Type B pancreatic cell (in vitro differentiated cells): ENCODE measurements around the gene NEK6. TPM values are rescaled to one million over a fixed set of nuclear protein-coding genes. Genes with fewer than 3 reads are reported as not detected.

Experiments
- DNase-seq: peaks from one replicate; pipeline ENCODE4 v3.0.0; 2021; ENCODE audit warnings: mixed read lengths; ENCODE audit not compliant: unreplicated experiment; ENCODE audit errors: extremely low spot score
- H3K27ac Mint-ChIP-seq: 2 replicates; pipeline ENCODE4 v1.8.0; 2021; ENCODE audit warnings: mild to moderate bottlenecking, mixed read lengths
- H3K27me3 Mint-ChIP-seq: 2 replicates; pipeline ENCODE4 v1.8.0; 2021; ENCODE audit warnings: mixed read lengths
- H3K36me3 Mint-ChIP-seq: 2 replicates; pipeline ENCODE4 v1.8.0; 2021; ENCODE audit warnings: mixed read lengths
- H3K4me1 Mint-ChIP-seq: one replicate; pipeline ENCODE4 v1.8.0; 2021; ENCODE audit warnings: mixed read lengths; ENCODE audit not compliant: unreplicated experiment
- H3K4me3 Mint-ChIP-seq: 2 replicates; pipeline ENCODE4 v1.8.0; 2021; ENCODE audit warnings: mild to moderate bottlenecking, mixed read lengths
- H3K9me3 Mint-ChIP-seq: 2 replicates; pipeline ENCODE4 v1.8.0; 2021; ENCODE audit warnings: mixed read lengths
- total RNA-seq: library from RNA; stranded (reverse); gene quantifications from 2 replicates; pipeline ENCODE4 v1.2.1, GENCODE V29; 2021; ENCODE audit warnings: low replicate concordance
- TF ChIP-seq, protein P1 (sequence below): fragments of 200-600 bp; sonication (generic); conservative IDR thresholded peaks from 2 replicates; pipeline ENCODE4 v1.5.0; 2021; ENCODE audit warnings: antibody characterized with exemption, mild to moderate bottlenecking

Gene NEK6
- total RNA-seq, 1 donor from 2014 or later = 19.3 TPM

DNA sequence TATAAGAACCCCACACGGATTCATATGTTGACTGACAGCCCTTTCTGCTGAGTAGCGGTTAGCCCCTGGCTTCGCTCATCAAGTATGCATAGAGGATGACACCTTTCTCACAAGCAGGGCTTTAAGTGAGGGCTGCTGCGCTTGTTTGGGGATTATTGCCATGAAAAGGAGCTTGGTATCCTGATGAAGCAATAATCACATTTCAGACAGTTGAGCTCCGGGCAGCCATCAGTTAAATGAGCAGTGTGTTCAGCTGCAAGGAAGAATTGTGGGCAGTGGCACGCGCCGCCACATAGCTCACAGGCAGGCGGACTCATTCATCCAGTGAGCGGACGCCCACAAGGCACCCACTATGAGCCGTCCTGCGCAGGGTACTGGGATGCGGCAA, 77.6 kb downstream of the NEK6 start:
- Mint-ChIP-seq H3K27ac (no peak overlapping the region), H3K27me3 (peaks cover 4% of the 10 kb centered on the region), H3K4me1 (no peaks in the 10 kb centered on the region), H3K9me3 (no peaks in the 10 kb centered on the region), H3K36me3 (peaks cover 13% of the 10 kb centered on the region), H3K4me3 (no peak overlapping the region)
- TF ChIP-seq, protein P1, sequence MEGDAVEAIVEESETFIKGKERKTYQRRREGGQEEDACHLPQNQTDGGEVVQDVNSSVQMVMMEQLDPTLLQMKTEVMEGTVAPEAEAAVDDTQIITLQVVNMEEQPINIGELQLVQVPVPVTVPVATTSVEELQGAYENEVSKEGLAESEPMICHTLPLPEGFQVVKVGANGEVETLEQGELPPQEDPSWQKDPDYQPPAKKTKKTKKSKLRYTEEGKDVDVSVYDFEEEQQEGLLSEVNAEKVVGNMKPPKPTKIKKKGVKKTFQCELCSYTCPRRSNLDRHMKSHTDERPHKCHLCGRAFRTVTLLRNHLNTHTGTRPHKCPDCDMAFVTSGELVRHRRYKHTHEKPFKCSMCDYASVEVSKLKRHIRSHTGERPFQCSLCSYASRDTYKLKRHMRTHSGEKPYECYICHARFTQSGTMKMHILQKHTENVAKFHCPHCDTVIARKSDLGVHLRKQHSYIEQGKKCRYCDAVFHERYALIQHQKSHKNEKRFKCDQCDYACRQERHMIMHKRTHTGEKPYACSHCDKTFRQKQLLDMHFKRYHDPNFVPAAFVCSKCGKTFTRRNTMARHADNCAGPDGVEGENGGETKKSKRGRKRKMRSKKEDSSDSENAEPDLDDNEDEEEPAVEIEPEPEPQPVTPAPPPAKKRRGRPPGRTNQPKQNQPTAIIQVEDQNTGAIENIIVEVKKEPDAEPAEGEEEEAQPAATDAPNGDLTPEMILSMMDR = no peak
- no peak for DNase-seq

DNA sequence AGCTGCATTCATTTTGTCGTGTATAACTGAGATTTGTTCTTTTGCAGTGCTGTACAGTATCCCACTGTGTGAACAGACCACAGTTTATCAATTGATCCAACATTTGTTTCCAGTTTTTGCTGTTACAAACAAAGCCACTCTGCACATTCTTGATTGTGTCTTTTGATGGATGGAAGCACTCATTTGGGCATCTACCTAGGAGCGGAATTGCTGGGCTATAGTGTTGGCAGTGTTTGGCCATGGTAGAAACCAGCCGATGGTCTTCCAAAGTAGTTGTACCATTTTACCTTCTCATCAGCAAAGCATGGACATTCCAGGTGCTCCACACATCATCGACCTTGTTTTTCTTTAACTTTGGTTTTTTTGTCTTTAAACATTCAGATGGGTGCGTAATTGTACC, 79.8 kb downstream of the NEK6 start:
- TF ChIP-seq, protein P1 = no peak
- peaks cover 13% of the 10 kb centered on the region for H3K36me3 Mint-ChIP-seq
- no peaks in the 10 kb centered on the region for H3K4me1 Mint-ChIP-seq
- no peaks in the 10 kb centered on the region for H3K9me3 Mint-ChIP-seq
- DNase-seq = no peak
- peaks cover 4% of the 10 kb centered on the region for H3K27me3 Mint-ChIP-seq
- H3K27ac Mint-ChIP-seq = no peak overlapping the region
- H3K4me3 Mint-ChIP-seq = no peak overlapping the region

DNA sequence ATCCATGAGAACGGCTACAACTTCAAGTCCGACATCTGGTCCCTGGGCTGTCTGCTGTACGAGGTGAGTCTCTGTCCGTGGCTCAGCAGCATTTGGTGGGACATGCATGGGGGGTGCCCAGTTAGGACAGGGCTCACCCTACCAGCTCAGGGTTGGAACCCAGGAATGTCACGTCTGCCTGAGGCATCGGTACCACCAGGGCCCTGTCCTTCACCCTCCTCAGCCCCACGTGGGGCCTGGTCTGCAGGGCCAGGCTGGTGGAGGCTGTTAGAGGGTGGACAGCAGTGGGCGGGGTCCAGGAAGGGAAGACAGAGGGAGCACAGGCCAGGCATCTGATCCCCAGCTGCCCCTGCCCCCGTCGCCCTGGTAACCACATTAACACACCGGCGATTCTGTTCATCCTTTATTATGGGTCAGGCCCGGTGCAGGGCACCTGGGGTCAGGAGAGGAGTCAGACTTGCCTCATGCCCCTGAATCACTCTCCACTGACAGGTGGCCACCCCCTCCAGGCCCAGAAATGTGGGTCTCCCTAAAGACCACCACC, 81.9 kb downstream of the NEK6 start:
- Mint-ChIP-seq H3K4me1 (no peaks in the 10 kb centered on the region), H3K27ac (no peak overlapping the region), H3K9me3 (no peaks in the 10 kb centered on the region), H3K36me3 (peaks cover 10% of the 10 kb centered on the region), H3K4me3 (no peak overlapping the region), H3K27me3 (no peaks in the 10 kb centered on the region)
- TF ChIP-seq, protein P1 = no peak
- no peak for DNase-seq

DNA sequence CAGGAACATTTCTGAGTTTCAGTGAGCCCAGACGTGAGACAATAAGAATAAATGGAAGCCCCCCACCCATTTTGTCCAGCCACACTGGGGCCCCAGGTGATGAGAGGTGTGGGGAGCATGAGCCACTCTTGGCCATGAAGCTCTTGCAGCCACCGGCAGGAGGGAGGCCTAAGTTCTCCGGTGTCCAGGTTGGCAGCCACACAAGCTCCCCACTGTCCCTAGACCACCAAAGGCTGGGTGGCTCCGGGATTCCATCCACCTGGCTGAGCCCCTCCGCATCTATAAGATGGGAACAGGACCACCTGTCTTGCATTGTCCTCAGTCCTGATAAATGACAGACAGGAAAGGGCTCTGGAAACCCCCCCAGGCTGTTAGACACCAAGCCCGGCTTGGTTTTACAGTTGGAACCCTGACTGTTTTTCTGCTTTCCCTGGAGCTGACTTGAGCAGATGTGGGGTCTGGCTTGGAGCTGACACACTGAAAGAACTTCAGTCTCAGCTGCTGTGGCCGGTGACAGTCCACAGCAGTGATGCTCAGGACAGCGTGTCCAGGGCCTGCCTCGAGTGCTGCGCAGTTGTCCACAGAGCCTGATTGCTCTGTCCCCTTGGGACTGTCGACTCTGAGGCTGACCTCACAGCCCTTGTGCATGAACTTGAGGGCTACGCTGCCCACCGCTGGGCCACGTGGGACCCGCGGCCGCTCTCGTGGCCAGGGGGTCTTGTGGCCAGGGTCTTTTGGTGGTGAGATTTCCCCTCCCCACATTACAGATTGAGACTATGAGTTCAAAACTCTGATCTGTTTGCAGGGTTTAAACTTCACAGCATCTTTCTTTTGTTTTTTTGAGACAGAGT, 82.7 kb downstream of the NEK6 start:
- H3K4me1 Mint-ChIP-seq = no peaks in the 10 kb centered on the region
- H3K36me3 Mint-ChIP-seq = peaks cover 10% of the 10 kb centered on the region
- no peaks in the 10 kb centered on the region for H3K9me3 Mint-ChIP-seq
- no peak overlapping the region for H3K4me3 Mint-ChIP-seq
- TF ChIP-seq, protein P1 = no peak
- no peak overlapping the region for H3K27ac Mint-ChIP-seq
- no peaks in the 10 kb centered on the region for H3K27me3 Mint-ChIP-seq
- DNase-seq = no peak

DNA sequence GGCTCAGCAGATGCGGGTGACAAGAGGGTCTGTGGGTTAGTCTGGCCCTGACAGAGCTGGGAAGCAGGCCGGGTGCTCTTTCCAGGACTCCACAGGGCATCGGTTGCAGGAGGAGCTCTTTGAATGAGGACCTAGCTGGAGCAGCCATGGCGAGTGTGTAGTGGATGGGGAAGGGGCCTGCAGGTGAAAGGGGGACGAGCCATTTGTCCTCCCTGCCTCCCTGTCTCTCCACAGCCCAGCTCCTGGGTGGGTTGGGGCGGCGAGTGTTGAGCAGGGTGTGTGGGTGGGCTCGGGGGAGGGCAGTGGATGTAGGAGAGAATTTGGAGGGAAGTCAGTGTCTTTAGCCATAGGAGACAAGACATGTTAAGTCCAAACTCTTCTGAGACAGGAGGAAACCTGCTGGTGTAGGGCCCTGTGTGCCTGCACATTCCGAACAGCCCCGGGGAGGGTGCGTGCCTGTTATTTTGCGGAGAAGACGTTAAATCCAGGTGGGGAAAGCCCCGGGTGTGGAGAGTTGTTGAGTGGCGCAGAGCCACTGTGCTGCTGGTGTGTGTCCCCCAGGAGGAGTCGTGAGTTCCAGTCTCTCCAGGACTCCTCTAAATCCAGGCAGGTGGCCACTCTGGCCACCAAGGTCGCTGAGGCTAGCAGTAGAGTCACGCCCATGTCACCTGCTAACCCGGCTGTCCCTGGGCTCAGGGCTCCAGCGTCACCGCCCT, 83.9 kb downstream of the NEK6 start:
- peaks cover 10% of the 10 kb centered on the region for H3K36me3 Mint-ChIP-seq
- H3K27ac Mint-ChIP-seq = no peak overlapping the region
- H3K27me3 Mint-ChIP-seq = no peaks in the 10 kb centered on the region
- no peaks in the 10 kb centered on the region for H3K9me3 Mint-ChIP-seq
- TF ChIP-seq, protein P1 = no peak
- H3K4me3 Mint-ChIP-seq = no peak overlapping the region
- DNase-seq = no peak
- H3K4me1 Mint-ChIP-seq = no peaks in the 10 kb centered on the region
